GM08714 (cell line): ENCODE data around the gene ST6GAL1.
"Not testable (repeated sequence)": the region's sequence is repeated elsewhere in the genome, so short reads cannot be mapped to it uniquely, and the experiment has no call there.

Experiments used
- H3K4me3 ChIP-seq: fragments of 200-500 bp; sonication (Bioruptor generic); 2 replicates; pipeline ENCODE4 v1.5.1; 2014; ENCODE audit warnings: mild to moderate bottlenecking, low read length, inconsistent platforms
- ZNF274 ChIP-seq: IDR thresholded peaks from 2 replicates; pipeline ENCODE4 v1.6.1; 2012; ENCODE audit warnings: mild to moderate bottlenecking, low read depth, low read length

ST6GAL1 gene

DNA sequence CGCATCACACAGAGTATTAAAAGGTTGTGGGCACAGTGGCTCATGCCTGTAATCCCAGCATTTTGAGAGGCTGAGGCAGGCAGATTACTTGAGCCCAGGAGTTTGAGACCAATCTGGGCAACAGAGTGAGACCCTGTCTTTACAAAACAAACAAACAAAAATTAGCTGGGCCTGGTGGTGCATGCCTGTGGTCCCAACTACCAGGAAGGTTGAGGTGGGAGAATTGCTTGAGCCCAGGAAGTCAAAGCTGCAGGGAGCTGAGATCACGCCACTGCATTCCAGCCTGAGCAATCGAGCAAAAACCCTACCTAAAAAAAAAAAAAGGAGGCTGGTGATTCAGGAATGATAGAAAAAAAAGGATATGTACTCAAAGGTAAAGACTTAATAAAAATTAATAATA is 28.2 kb upstream of the ST6GAL1 start:
- no peak overlapping the region for H3K4me3 ChIP-seq
- TF ChIP-seq ZNF274 = no peak

DNA sequence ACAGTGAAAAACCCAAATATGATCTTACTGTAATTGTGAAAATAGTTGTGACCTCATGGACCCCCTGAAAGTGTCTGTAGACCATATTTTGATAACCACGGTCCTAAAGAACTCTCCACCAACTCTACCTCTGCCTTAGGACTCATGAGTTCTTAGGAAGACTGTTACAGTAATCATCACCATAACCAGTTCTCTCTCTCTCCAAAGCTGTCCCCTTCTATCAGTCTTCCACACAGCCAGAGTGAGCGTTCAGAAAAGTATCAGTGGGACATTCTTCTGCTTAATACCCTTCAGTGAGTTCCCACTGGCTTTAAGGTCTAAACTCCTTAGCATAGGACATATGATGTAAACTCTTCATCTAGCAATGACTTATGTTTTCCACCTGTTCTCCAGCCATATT is 27.6 kb upstream of the ST6GAL1 start:
- no peak overlapping the region for H3K4me3 ChIP-seq
- no peak for TF ChIP-seq ZNF274

DNA sequence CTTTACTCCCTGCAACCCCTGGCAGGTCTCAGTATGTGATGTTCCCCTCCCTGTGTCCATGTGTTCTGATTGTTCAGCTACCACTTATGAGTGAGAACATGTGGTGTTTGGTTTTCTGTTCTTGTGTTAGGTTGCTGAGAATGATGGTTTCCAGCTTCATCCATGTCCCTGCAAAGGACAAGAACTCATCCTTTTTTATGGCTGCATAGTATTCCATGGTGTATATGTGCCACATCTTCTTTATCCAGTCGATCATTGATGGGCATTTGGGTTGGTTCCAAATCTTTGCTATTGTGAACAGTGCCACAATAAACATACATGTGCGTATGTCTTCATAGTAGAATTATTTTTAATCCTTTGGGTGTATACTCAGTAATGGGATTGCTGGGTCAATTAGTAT is 26.6 kb upstream of the ST6GAL1 start:
- H3K4me3 ChIP-seq = not testable (repeated sequence)

DNA sequence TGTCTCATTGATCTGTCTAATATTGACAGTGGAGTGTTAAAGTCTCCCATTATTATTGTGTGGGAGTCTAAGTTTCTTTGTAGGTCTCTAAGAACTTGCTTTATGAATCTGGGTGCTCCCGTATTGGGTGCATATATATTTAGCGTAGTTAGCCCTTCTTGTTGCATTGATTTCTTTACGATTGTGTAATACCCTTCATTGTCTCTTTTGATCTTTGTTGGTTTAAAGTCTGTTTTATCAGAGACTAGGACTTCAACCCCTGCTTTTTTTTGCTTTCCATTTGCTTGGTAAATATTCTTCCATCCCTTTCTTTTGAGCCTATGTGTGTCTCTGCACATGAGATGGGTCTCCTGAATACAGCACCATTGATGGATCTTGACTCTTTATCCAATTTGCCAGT is 23.3 kb upstream of the ST6GAL1 start:
- not testable (repeated sequence) for H3K4me3 ChIP-seq

DNA sequence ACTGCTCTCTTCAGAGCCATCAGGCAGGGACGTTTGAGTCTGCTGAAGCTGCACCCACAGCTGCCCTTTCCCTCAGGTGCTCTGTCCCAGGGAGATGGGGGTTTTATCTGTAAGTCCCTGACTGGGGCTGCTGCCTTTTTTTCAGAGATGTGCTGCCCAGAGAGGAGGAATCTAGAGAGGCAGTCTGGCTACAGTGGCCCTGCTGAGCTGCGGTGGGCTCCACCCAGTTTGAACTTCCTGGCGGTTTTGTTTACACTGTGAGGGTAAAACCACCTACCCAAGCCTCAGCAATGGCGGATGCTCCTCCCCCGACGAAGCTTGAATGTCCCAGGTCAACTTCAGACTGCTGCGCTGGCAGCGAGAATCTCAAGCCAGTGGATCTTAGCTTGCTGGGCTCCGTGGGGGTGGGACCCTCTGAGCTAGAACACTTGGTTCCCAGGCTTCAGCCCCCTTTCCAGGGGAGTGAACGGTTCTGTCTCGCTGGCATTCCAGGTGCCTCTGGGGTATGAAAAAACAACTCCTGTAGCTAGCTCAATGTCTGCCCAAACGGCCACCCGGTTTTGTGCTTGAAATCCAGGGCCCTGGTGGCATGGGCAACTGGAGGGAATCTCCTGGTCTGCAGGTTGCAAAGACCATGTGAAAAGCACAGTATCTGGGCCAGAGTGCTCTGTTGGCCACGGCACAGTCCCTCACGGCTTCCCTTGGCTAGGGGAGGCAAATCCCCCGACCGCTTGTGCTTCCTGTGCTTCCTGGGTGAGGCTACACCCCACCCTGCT is 21.1 kb upstream of the ST6GAL1 start:
- no peak overlapping the region for H3K4me3 ChIP-seq
- TF ChIP-seq ZNF274 = no peak

DNA sequence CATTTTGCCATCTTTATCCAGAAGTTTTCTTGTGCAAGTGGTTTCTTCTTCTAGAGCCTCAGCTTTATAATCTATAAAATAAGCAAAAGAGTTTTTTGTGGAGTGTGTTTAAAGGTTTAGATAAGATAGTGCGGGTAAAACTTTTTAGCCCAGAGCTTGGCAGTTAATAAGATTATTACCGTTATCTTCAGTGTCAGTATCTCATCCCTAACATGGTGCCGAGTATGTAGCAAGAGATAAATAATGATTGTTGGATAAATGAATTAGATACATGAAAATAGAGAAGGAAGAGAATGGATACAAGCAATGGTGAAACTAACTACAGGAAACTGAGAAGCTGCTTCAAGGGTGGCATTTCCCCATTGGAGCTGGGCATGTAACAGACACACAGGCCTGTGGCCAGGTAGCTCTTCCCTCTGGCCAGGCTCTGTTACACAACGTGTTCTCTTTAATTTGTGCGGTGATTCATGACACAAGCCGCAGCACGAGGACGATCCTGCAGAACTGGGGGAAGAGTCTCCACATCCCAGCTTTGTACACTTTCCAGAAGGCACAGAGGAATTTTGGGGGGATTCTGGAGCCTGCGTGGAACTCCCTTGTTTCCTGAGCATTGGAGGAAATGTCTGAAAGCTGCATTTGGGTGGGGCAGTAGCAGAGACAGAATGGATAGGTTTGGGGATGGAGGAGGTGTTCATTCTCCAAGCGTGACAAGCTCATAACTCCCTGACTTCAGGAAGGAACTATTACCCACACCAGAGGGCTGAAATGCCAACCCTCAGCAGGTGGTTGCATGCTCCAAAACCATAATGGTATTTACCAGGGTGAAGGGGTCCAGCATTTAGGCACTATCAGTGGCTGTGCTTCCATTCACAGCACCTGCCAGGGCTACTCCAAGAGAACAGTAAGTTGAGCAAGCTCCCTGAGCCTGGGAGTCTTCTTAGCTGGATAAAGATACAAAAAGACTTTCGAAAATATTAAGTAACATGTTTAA is 14.2 kb upstream of the ST6GAL1 start:
- no peak for TF ChIP-seq ZNF274

DNA sequence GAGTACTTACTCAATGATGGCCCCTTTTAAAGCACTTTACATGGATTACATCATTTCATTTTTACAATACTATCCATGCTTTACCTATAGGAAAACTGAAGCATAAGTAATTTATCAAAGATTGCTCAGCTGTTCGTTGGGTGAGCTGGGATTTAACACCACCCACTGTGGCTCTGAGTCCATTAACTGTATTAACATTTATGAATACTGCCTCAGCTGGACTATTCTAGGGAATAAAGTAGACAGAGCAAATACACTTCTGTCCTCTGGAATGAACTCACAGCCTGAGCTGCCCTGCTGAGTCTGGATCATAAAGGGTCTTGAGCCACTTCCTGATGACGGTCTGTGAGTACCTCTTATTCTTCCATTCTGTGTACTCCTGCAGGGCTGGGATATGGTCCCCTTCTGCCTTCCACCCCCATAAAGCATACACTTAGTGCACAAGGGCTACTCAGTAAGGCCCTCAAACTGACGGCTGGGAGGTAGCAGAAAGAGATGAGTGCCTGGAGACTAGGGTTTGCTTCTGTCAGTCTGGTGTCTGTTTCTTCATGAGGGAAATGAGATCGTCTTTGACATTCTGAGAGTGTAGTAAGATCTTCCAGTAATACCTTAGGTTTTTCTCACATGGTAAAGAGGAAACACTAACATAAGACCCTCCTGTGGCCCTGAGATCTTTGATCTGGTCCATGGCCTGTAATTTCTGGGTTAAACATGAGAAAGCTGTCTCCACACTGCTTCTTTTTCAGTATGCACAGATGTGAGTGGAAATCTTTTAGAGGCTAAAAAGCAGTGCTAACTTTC is 12.6 kb upstream of the ST6GAL1 start:
- TF ChIP-seq ZNF274 = no peak
- no peak overlapping the region for H3K4me3 ChIP-seq

More for the DNA sequence above, 14.2 kb upstream of the ST6GAL1 start:
- H3K4me3 ChIP-seq = no peak overlapping the region

DNA sequence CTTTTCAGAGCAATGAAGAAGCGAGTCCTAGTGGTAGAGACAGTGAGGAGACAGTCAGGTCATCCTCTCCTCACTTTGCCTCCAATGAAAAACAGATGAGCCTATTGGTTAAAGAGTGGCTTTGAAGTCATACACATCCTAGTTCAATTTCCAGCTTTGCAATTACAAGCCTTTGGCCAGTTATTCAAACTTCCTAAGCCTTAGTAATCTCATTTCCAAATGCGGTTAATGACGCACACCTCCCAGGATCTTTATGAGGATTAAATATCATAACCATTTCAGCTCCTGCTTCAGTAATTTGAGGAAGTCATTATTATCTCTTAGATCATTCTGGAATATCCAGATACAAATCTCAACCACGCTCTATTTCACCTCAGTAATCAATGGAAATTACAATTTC is 10.0 kb upstream of the ST6GAL1 start:
- H3K4me3 ChIP-seq = no peak overlapping the region
- no peak for TF ChIP-seq ZNF274

DNA sequence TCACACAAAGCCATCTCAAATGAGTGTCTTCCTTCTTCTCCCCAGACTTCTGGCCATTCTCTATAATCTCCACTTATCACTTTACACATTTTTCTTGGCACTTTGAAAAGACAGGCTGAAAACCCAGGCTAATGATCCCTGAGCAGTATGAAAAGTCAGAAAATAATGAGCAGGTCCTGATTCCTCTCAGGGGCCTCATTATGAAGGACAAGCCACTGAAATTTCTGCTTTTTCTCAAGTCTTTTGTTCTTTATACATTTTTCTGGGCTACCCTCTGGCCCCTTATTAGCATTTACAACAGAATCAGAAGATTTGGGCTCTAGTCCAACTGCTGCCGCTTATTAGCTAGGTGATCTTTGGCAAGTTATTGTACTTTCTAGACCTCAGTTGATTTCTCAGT is 9.5 kb upstream of the ST6GAL1 start:
- TF ChIP-seq ZNF274 = no peak
- no peak overlapping the region for H3K4me3 ChIP-seq

DNA sequence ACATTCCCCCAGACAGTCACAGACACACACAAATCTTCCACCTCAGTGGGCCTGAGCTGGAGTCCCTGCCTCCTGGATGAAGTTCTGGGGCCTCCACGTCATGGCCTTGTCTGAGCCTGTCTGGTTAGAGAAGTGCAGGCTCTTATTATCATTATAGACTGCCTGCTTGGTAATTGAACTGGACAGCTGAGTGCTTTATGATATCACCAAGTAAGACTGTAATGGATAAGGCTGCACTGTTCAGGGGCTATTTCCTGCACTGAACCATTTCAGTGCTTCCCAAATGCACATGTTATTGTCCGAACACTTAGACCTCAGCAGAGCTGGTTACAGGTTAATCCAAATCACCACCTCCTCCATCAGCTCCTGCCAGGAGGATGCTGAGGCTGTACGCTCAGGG is 8.7 kb upstream of the ST6GAL1 start:
- no peak for TF ChIP-seq ZNF274

DNA sequence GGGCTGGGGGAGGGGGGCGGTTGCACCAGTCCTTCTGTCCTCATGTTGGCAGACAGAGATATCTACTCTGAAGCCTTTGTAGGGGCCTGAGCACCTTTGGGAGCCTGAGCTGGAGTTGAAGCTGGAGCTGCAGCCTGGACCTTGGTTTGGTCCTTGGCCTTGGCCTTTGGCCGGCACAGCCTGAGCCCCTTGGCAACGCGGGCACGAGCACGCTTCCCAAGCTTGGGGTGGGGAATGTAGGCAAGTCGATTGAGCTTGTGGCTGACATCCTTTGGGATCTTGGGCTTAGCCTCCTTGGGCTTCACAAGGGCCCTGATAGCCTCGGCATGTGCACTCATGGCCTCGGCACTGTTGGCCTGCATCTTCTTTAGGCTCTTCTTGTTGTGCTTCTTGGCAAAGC is 8.1 kb upstream of the ST6GAL1 start:
- H3K4me3 ChIP-seq = no peak overlapping the region
- TF ChIP-seq ZNF274 = no peak

More for the DNA sequence above, 8.7 kb upstream of the ST6GAL1 start:
- H3K4me3 ChIP-seq = no peak overlapping the region

DNA sequence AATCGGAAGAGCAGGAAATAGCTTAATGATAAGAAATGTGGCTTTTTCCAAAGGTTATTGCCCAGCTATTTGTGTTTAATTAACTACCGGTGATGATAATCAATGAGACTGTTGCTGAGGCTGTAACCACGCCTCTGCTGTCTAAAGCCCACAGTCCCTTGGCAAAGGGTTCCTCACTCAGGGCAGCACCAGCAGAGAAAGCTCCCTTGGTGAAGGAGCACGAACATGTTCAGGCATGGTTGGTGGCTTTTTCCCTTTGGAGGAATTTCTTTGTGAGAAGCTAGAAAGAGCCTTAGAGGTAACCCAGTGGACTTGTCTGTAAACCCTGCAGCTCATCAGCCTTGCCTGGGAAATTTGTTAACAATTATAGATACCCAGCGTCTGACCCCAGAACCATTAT is 7.5 kb upstream of the ST6GAL1 start:
- H3K4me3 ChIP-seq = no peak overlapping the region
- TF ChIP-seq ZNF274 = no peak

DNA sequence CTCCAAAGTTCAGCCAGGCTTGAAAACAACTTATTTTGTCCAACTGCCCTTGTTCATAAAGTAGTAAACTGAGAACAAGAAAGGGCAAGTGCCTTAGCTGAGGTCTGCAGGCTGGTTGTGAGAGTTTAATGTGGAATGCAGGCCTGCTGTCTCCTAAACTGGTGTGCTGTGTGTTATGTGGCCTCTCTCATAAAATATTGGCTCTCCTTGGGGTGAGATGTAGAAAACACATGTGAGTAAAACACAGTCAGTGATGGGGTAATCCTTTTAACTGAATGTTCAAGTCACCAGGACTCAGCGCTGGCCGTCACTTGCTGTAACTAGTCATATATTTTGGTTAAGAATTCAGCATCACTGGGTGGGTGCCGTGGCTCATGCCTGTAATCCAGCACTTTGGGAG is 7.1 kb upstream of the ST6GAL1 start:
- no peak overlapping the region for H3K4me3 ChIP-seq
- no peak for TF ChIP-seq ZNF274

DNA sequence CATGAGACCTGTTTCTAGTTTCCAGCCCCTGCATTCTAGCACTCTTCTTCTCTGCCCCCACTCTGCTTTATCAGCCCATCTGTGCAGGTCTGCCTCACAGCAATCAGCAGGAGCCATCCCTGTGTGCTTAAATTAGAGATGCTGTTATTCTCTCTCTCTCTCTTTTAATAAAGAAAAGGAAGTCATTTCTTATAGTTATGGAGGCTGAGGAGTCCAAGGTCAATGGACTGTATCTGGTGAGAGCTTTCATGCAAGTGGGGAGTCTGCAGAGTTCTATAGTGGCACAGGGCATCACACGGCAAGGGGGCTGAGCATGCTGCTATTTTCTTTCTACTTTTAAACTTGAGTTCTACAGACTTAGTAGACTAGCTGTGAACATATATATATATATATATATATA is 4.5 kb upstream of the ST6GAL1 start:
- no peak for TF ChIP-seq ZNF274
- no peak overlapping the region for H3K4me3 ChIP-seq

DNA sequence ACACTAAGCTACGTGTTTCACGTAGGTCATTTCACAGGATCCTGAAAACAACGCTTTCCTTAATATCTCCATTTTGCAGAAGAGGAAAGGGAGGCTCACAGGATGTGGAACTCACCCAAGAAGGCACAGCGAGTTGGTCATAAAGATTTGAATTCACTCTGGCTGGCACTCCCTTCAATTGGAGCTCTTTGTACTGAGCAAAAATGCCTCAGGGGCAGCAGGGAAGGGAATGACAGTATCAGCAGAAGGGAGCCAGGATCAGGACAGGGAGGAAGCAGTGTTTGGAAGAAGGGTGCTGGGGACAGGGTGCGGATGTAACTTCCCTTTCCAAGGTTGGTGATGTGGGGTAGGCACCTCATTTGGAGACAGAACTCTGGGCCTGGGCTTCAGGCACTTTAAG is 1.1 kb upstream of the ST6GAL1 start:
- no peak for TF ChIP-seq ZNF274
- H3K4me3 ChIP-seq = no peak overlapping the region
